GM10266 (cell line): ENCODE results near the gene POFUT1.
"Not testable (repeated sequence)": the region's sequence is repeated elsewhere in the genome, so short reads cannot be mapped to it uniquely, and the experiment has no call there.

Experiments used
- DNase-seq: peaks from one replicate; pipeline ENCODE4 v3.0.0; 2012; ENCODE audit errors: extremely low spot score
- CTCF ChIP-seq: IDR thresholded peaks from 2 replicates; pipeline ENCODE4 v1.5.1; 2012; ENCODE audit warnings: mild to moderate bottlenecking, low read depth; ENCODE audit not compliant: control insufficient read depth, insufficient read depth; ENCODE audit errors: missing control alignments

The POFUT1 gene

GRCh38 chr20:32237419-32237818, 29.7 kb downstream of the POFUT1 start:
- no peak for TF ChIP-seq CTCF
- no peak for DNase-seq

GRCh38 chr20:32238483-32239425, 31.1 kb downstream of the POFUT1 start:
- no peak for DNase-seq
- TF ChIP-seq CTCF: no peak

- TF ChIP-seq CTCF: peak; percentile 11
- DNase-seq: no peak
Observed at GRCh38 chr20:32240205-32240604, 32.5 kb downstream of the POFUT1 start.

- no peak for DNase-seq
Observed at GRCh38 chr20:32241807-32242206, 34.1 kb downstream of the POFUT1 start.

GRCh38 chr20:32244150-32244823, 36.6 kb downstream of the POFUT1 start:
- no peak for DNase-seq
- no peak for TF ChIP-seq CTCF

More at GRCh38 chr20:32241807-32242206, 34.1 kb downstream of the POFUT1 start:
- no peak for TF ChIP-seq CTCF

- TF ChIP-seq CTCF: no peak
- DNase-seq: no peak
Observed at GRCh38 chr20:32244959-32245358, 37.3 kb downstream of the POFUT1 start.

- DNase-seq: not testable (repeated sequence)
Observed at GRCh38 chr20:32246208-32246607, 38.5 kb downstream of the POFUT1 start.

GRCh38 chr20:32248043-32248442, 40.4 kb downstream of the POFUT1 start:
- DNase-seq: no peak
- no peak for TF ChIP-seq CTCF
